D721Med (cell line): ENCODE results near the gene TEAD3.

Source experiments
- DNase-seq: peaks from one replicate; pipeline ENCODE4 v3.0.0; 2011; ENCODE audit warnings: low spot score; ENCODE audit not compliant: insufficient read length
- FAIRE-seq: peaks from 2 replicates; lab custom pipeline; 2011; peaks lifted over from hg19 to GRCh38; lab: Jason Lieb, UNC
- CTCF ChIP-seq: IDR thresholded peaks from 2 replicates; pipeline ENCODE4 v1.5.1; 2012; ENCODE audit warnings: mild to moderate bottlenecking, control low read depth; ENCODE audit not compliant: insufficient read depth; ENCODE audit errors: missing control alignments

The TEAD3 gene

DNA sequence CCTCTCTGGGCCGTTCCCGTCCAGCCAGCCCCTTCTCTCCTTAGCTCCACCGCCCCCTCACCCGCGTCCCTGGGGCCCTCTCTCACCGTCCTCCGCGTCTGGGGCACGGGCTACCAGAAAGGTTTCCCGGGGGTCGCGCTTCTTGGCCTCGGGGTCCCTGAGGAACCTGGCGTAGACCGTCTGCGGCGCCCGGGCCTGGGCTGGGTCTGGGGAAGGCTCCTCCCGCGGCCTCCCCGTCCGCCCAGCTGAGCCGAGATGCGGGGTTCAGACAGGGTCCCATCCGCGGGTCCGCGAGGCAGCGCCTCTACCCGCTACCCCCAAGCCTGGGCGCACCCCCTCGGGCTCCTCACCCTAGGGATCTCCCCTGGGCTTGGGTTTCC is 14.7 kb upstream of the TEAD3 start:
- DNase-seq (no peak), FAIRE-seq (no peak)
- no peak for TF ChIP-seq CTCF

DNA sequence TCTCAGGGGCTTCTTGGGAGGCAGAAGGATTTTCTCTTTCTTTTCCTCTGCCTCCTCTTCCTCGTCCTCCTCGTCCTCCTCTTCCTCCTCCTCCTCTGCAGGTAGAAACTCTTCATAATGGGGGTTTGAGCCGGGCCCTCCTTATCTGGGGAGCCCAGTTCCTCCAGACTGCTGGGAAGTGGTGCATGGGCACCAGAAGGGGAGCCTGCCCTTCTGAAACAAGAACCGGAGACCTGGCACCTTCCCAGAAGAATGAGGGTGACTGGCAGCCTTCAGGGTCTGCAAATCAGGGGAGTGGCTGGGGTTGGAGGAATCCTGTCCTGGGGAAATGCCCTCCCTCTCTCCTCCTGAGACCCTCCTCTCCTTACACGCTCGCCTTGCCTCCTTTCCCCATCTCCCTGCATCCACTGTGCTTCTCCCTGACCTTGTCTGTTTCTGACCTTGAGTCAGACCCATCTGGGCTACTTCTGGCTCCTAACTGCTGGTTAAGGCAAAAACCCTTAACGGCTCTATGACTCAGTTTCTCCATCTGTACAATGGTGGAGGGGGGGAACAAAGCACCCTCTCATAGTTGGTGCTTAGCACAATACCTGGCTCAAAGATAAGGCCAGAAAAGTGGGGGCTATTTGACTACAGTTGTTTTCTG is 14.2 kb upstream of the TEAD3 start:
- no peak for TF ChIP-seq CTCF
- FAIRE-seq (no peak), DNase-seq (no peak)

DNA sequence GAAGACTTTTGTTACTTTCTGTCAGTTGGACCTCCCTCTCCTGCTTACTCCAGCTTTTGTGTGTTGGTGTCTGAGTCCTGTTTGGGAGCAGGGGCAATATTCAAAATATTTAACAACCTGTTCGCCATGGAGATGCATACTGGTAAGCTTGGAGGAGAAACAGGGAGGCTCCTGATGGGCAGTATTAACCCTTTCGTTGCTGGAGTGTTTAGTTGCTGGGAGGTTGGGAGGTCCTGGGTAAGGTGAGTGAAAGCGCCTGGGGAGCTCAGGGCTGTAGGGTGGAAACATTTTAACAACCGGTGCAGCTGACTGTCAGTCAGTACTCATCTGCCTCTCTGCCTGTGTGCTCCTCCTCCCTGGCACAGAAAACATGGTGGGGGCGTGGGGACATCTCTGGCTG is 11.7 kb upstream of the TEAD3 start:
- FAIRE-seq (no peak), DNase-seq (no peak)
- TF ChIP-seq CTCF: no peak

DNA sequence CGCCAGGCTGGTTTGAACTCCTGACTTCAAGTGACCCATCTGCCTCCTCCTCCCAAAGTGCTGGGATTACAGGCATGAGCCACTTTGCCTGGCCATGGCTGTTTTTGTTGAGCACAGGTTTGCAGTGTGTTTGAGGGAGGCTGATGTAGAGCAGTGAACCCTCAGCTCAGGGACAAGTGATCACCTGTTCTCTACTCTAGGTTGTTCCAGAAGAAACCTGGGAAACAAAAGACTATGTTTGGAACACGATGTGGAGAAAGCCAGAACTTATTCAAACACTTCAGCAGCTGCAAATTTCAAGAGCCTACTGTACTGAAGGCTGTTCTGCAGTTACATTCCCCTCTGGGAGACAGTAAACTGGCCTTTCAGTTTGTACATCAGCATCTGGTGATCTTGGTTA is 11.1 kb upstream of the TEAD3 start:
- DNase-seq (no peak), FAIRE-seq (no peak)
- no peak for TF ChIP-seq CTCF

GRCh38 chr6:35507221-35507620 is 10.3 kb upstream of the TEAD3 start:
- no peak for TF ChIP-seq CTCF
- DNase-seq: no peak
- no peak for FAIRE-seq

DNA sequence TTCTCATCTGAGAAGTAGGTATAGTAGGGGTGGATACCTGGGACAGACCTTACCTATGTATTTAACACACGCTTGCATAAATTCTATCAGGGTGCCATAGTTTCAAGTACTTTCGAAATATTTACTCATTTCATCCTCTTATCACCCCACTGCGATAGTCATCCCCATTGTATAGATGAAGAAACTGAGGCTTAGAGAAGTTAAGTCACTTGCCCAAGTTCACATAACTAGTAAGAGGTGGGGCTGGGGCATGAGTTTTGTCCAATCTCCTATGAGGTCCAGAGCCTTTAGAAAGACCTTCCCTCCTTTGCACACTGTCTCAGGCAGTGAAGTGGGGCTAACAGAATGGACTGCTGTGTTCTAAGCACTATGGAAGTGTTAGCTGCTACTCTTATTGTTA is 9.7 kb upstream of the TEAD3 start:
- FAIRE-seq (no peak), DNase-seq (no peak)
- no peak for TF ChIP-seq CTCF

DNA sequence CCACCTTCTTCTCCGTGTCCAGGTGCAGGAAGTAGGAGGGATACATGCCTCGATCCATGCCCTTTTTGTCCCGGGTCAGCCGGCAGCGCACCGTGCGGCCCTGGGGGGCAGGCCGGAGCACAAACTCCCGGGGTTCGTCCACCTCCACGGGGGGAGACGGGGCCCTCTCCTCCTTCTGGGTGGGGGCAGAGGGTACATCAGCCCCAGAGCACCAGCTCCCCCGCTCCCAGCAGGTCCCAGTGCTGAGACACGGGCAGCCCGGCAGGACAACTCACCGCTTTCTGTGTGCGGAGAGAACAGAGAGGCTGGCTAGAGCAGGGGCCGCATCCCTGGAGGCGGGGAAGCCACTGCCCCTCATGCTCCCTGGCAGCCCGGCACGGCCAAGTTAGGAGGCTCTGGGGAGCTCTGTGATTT is 9.1 kb upstream of the TEAD3 start:
- DNase-seq (no peak), FAIRE-seq (no peak)
- TF ChIP-seq CTCF: no peak
